DND-41 (cell line): ENCODE data around the gene DNAJC28.

ENCODE experiments used
- CTCF ChIP-seq: IDR thresholded peaks from 2 replicates; pipeline ENCODE4 v1.5.1; 2012; ENCODE audit warnings: borderline replicate concordance, low read length, moderate library complexity, mild to moderate bottlenecking; ENCODE audit not compliant: poor library complexity, severe bottlenecking; ENCODE audit errors: extremely low read depth
- EZH2 ChIP-seq: IDR thresholded peaks from 3 replicates; pipeline ENCODE4 v1.6.1; 2012; ENCODE audit warnings: borderline replicate concordance, low read depth, mild to moderate bottlenecking, moderate library complexity, low read length, inconsistent platforms; ENCODE audit not compliant: severe bottlenecking

- TF ChIP-seq CTCF (no peak), EZH2 (no peak)
Observed at GRCh38 chr21:33493756-33494155, 2.2 kb upstream of the DNAJC28 start.
